ENCODE measurements around the gene RGMA.

DNA sequence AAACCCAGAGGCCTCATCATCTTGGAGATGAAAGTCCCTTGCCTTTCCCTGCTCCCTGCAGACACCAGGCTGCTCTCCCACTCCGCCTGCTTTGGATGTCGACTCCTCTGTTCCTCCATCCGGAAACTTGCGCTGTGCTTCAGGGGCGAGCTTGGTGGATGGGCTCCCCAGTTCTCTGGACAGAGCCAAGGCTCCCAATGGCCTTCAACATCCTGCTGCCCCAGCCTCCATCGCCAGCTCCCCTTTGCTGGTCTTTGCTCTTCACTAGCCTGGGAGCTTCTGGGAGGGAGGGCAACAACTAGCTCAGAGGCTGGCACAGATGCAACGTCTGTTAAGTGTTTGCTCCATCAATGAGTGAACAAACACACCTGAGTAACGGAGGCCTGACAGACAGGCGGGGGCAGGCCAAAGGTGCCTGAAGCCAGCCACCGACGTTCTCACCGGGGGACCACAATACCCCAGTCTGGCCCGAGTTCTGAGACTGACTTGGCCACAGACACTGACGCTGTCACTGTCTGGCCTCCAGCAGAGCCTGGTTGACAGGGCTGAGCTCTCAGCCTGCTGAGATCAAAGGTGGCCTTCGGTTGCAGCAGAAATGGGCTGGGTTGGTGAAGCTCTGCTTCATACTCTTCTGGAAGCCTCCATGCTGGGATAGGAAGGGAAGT is 39.0 kb downstream of the RGMA start:
- TF ChIP-seq BHLHE40 (IDR thresholded peaks at IDR 0.05; ENCODE audit: borderline replicate concordance) (no peak), TARDBP (IDR thresholded peaks at IDR 0.05) (no peak), PKNOX1 (IDR thresholded peaks at IDR 0.05) (no peak), L3MBTL2 (conservative IDR thresholded peaks at IDR 0.05) (no peak), LEF1 (IDR thresholded peaks at IDR 0.05; ENCODE audit: borderline replicate concordance) (no peak), ELF4 (IDR thresholded peaks at IDR 0.05) (no peak), SUZ12 (IDR thresholded peaks at IDR 0.05) (no peak)

All from HEK293T (cell line).